Activated CD4-positive, alpha-beta T cell treated with anti-CD3 and anti-CD28 coated beads, Interleukin-2, amount 10 ng/mL, durations not matched to agents 24 days and 14 days (primary cell): Measurements from ENCODE around the gene NCAN. TPM values are rescaled to one million over a fixed set of nuclear protein-coding genes. Genes with fewer than 3 reads are reported as not detected.
"Not testable (repeated sequence)": the region's sequence is repeated elsewhere in the genome, so short reads cannot be mapped to it uniquely, and the experiment has no call there.

Source experiments
- DNase-seq: peaks from one replicate; pipeline ENCODE4 v3.0.0; 2022
- H3K27ac Mint-ChIP-seq: one replicate; pipeline ENCODE4 v1.8.0; 2022; ENCODE audit warnings: mild to moderate bottlenecking, mixed read lengths
- H3K27me3 Mint-ChIP-seq: one replicate; pipeline ENCODE4 v1.8.0; 2022; ENCODE audit warnings: mixed read lengths
- H3K36me3 Mint-ChIP-seq: one replicate; pipeline ENCODE4 v1.8.0; 2022; ENCODE audit warnings: low read depth, mild to moderate bottlenecking, mixed read lengths
- H3K4me1 Mint-ChIP-seq: one replicate; pipeline ENCODE4 v1.8.0; 2021; ENCODE audit warnings: mixed read lengths
- H3K4me3 Mint-ChIP-seq: one replicate; pipeline ENCODE4 v1.8.0; 2022; ENCODE audit warnings: mild to moderate bottlenecking, moderate library complexity, mixed read lengths
- H3K9me3 Mint-ChIP-seq: one replicate; pipeline ENCODE4 v1.8.0; 2021; ENCODE audit warnings: mixed read lengths
- intact Hi-C: fragments of 100-400 bp; cut with micrococcal nuclease; formaldehyde crosslinking; loops from one replicate; pipeline ENCODE4 v1.15.1; 2023
- total RNA-seq: library from RNA; stranded (reverse); gene quantifications from 2 replicates; pipeline ENCODE4 v1.2.3, GENCODE V29; 2022

Gene NCAN
- total RNA-seq, 1 donor from 2014 or later: not detected

DNA sequence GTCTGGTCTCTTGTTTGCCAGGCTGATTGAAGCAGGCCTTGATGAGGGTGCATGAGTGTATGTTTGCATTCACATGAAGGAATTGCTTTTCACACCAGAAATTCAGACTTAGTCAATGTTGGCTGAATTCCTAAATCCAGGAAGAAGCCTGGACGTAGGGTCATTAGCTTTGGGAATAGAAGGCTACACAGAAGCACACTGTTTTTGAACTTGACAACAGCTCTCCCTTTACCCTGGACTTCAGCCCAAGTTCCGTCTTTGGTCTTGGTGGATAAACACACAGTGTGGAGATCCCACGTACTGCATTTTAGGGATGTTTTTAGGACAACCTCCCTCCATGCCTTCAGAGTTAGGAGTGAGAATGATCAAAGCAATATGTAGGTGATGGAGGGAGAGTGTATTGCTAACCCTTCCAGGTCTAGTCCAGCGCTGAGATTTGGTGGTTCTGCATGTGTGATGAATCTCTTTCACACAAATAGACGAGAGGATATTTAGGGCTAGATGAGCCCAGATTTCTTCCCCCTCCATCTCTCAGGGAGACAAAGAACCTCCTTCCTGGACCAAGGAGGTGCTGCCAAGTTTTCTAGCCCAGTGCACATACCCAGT, 38.5 kb downstream of the NCAN start:
- H3K36me3 Mint-ChIP-seq: no peaks in the 10 kb centered on the region
- no peak overlapping the region for H3K4me3 Mint-ChIP-seq
- H3K4me1 Mint-ChIP-seq: no peaks in the 10 kb centered on the region
- peaks cover 12% of the 10 kb centered on the region for H3K27me3 Mint-ChIP-seq
- intact Hi-C loops: no loop called here
- no peak for DNase-seq
- no peak overlapping the region for H3K27ac Mint-ChIP-seq
- no peaks in the 10 kb centered on the region for H3K9me3 Mint-ChIP-seq

DNA sequence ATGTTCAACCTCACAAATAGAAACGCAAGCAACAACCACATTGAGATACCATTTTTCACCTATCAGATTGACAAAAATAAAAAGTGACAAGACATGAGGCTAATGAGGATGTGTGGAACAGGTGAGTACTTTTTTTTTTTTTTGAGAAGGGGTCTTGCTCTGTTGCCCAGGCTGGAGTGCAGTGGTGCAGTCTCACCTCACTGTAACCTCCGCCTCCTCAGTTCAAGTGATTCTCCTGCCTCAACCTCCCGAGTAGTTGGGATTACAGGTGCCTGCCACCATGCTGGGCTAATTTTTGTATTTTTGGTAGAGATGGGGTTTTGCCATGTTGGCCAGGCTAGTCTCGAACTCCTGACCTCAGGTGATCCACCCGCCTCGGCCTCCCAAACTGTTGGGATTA, 41.7 kb downstream of the NCAN start:
- H3K27me3 Mint-ChIP-seq: peaks cover 15% of the 10 kb centered on the region
- H3K4me3 Mint-ChIP-seq, intact Hi-C loops, H3K4me1 Mint-ChIP-seq, H3K9me3 Mint-ChIP-seq, DNase-seq, H3K27ac Mint-ChIP-seq, H3K36me3 Mint-ChIP-seq: not testable (repeated sequence)

DNA sequence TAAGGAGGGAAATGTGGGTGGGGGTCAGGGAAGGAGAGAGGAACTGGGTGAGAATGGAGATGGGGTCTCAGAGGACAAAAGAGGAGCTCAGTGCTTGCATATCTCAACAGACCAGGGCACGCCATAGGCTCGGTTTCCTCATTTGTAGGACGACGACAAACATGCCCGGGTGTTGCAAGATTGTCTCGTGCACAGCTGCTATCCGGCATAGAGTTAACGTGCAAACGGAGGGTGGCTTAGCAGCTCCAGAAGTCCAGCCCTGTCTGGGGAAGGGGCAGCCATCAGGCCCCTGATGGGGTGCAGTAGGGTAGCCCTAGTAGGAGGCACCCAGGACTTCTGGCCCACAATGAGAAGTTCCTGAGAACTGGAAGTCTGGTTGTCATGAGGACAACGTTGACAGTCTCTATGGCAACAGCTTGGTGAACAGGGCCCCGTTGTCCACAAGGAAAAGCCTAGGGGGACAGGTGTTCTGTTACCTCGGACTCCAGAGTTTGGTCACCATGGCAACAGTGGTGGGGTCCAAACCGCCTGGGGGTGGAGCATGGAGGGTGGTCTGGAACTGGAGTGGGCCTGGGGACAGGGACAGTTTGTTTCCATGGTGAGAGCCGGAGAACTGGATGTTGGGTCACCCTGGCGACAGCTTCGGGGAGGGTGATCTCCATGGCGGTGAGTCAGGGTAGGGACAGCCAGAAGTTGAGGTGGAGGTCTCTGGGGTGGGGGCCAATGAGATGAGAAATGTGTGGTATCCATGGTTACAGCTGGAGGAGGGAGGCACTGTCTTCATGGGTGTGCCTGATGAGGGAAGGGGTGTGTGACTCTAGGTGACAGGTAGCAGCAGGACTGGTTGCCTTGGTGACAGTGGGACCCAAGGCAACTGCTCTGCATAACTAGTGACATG, 44.6 kb downstream of the NCAN start:
- Mint-ChIP-seq H3K27ac (no peak overlapping the region), H3K4me3 (no peak overlapping the region), H3K36me3 (peaks cover 1% of the 10 kb centered on the region), H3K9me3 (no peaks in the 10 kb centered on the region), H3K4me1 (no peaks in the 10 kb centered on the region), H3K27me3 (peaks cover 29% of the 10 kb centered on the region)
- intact Hi-C loops: no loop called here
- DNase-seq: no peak

DNA sequence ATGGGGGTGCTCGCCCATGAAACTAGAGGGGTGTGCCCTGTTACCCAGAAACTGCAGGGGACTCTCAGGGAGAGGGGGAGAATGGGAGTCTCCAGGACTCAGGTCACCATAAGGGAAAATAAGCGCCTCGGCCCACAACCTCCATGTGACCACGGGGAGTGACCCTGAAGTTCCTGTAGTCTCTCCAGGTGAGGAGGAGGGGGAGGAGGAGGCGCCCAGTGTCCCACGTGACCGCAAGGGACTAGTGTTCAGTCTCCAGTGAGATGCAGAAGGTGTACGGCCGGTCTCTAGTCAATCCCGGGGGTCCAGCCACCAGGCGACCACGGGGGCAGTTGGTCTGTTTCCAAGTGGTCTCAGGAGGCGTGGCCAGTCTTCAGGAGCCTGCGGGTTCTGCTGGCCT, 45.4 kb downstream of the NCAN start:
- DNase-seq: no peak
- H3K27me3 Mint-ChIP-seq: peaks cover 26% of the 10 kb centered on the region
- no peaks in the 10 kb centered on the region for H3K9me3 Mint-ChIP-seq
- intact Hi-C loops: no loop called here
- H3K36me3 Mint-ChIP-seq: peaks cover 1% of the 10 kb centered on the region
- no peak overlapping the region for H3K4me3 Mint-ChIP-seq
- no peaks in the 10 kb centered on the region for H3K4me1 Mint-ChIP-seq
- H3K27ac Mint-ChIP-seq: no peak overlapping the region

DNA sequence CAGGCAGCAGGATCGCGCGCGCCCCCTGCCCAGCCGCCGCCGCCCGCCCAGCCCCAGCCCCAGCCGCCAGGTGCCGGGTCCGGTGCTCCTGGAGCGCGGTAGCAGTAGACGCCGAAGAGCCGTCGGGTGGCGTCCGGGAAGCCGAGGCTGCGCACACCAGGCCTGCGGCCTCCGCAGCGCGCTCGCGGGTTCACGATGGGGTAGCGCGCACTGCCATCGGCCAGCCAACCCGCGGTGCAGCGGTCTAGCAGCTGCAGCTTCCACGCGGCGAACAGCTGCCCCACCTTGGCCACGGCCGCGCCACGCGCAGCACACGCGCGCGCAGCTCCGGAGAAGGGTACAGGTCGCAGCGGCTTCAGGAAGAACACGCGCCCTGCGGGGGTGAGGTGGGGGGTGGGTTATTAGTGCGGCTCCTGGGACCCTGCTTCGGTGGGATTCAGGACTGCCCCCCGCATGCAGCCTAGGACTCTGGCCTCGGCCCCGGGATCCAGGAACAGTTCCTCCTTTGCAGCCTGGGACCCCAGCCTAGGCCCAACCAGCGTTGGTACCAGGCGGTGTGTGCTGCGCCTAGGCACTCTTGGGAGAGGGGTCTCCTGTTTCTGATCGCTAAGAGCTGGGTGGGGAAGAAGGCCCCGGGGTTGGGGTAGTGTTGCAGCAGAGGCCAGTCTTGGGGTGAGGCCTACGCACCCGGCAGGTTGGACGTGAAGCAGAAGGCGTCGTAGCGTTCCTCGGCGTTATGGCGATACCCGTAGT, 46.3 kb downstream of the NCAN start:
- Mint-ChIP-seq H3K27ac (no peak overlapping the region), H3K9me3 (no peaks in the 10 kb centered on the region)

DNA sequence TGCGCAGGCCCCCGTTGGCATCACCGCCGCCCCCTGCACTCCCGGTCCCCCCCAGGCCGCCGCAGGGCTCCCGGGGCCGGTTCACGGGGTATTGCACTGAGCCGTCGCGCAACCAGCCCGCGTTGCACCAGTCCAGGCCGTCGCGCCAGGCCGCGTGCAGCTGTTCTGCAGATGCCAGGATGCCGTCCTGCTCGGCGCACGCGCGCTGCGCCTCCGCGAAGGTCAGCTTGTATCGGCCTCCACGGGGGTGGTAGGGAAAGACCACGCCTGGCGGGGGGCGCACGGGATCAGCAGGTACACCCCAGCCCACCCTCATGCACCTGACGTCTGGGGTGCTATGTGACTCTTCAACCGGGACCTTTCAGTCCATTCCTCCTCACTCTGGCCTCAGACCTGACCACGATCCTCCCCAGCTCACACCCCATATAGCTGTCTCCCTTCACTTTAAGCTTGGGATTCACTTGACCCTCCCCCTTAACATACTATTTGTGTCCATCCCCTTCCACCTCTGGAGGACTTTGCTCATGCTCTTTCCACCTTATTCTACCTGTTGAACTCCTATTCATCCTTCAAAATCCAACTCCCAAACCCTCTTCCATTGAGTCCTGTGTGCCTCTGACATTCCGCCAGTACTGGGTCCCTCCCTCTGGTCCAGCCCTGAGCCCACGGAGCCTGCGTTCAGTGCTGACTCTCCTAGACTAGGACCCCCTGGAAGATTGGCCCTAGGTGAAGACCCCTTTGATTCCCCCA, 47.0 kb downstream of the NCAN start:
- DNase-seq: no peak
- Mint-ChIP-seq H3K4me1 (no peaks in the 10 kb centered on the region), H3K27ac (no peak overlapping the region), H3K36me3 (peaks cover 1% of the 10 kb centered on the region), H3K9me3 (no peaks in the 10 kb centered on the region), H3K4me3 (no peak overlapping the region), H3K27me3 (peaks cover 34% of the 10 kb centered on the region)
- intact Hi-C loops: no loop called here

More for the DNA sequence above, 46.3 kb downstream of the NCAN start:
- H3K27me3 Mint-ChIP-seq: peaks cover 30% of the 10 kb centered on the region
- H3K4me1 Mint-ChIP-seq: no peaks in the 10 kb centered on the region
- intact Hi-C loops: no loop called here
- H3K4me3 Mint-ChIP-seq: no peak overlapping the region
- peaks cover 1% of the 10 kb centered on the region for H3K36me3 Mint-ChIP-seq
- no peak for DNase-seq

DNA sequence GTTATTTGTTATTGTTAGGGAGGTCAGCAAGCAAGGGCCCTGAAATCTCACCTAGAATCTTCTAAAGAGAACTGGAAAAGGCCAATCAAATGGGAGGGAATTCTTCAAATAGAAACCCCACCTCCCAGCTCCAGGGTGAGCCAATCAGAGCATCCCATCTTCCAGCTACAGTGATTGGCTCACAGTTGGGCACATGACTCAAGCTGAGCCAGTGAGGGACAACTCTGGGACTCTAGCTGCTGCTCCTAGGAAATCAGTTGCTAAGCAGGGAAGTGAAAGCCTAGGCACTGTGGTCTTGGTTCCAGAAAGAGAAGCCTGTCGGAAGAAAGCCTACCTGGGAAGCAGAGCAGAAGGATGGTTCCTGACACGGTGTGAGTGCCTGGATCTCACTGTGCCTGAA, 48.0 kb downstream of the NCAN start:
- no peak for DNase-seq
- Mint-ChIP-seq H3K27me3 (peaks cover 37% of the 10 kb centered on the region), H3K27ac (no peak overlapping the region), H3K4me3 (no peak overlapping the region), H3K4me1 (no peaks in the 10 kb centered on the region), H3K9me3 (no peaks in the 10 kb centered on the region), H3K36me3 (peaks cover 1% of the 10 kb centered on the region)
- intact Hi-C loops: no loop called here

DNA sequence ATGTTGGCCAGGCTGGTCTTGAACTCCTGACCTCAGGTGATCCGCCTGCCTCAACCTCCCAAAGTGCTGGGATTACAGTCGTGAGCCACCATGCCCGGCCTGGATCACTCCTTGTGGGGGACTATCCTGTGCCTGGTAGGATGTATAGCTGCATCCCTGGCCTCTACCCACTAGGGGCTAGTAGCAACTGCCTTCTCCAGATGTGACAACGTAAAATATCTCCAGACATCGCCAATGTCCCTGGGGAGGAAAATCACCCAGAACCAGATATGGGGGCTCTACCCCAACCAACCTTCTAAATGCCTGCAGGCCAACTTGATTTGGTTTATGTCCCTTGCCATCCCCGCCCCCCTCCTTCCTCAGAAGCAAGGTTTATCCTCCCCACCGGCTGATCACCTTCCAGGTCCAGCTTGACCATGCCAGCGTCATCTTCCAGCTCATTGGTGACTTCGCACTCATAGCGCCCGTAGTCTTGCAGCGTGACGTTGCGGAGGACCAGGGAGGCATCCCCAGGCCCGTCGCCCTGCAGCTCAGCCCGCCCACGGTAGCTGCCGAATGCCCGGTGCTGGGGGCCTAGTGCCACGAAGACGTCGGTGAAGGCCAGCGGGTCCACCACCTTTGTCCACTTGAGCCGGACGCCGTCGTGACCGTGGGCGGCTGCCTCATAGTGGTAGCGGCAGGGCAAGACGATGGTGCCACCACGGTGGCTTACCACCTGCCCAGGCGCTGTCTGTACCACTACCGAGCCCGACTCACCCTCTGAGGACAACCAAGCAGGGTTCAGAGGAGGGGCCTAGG, 48.9 kb downstream of the NCAN start:
- Mint-ChIP-seq H3K4me1 (no peaks in the 10 kb centered on the region), H3K4me3 (no peak overlapping the region), H3K36me3 (peaks cover 1% of the 10 kb centered on the region), H3K9me3 (no peaks in the 10 kb centered on the region), H3K27me3 (peaks cover 34% of the 10 kb centered on the region), H3K27ac (no peak overlapping the region)
- intact Hi-C loops: no loop called here
- DNase-seq: no peak

DNA sequence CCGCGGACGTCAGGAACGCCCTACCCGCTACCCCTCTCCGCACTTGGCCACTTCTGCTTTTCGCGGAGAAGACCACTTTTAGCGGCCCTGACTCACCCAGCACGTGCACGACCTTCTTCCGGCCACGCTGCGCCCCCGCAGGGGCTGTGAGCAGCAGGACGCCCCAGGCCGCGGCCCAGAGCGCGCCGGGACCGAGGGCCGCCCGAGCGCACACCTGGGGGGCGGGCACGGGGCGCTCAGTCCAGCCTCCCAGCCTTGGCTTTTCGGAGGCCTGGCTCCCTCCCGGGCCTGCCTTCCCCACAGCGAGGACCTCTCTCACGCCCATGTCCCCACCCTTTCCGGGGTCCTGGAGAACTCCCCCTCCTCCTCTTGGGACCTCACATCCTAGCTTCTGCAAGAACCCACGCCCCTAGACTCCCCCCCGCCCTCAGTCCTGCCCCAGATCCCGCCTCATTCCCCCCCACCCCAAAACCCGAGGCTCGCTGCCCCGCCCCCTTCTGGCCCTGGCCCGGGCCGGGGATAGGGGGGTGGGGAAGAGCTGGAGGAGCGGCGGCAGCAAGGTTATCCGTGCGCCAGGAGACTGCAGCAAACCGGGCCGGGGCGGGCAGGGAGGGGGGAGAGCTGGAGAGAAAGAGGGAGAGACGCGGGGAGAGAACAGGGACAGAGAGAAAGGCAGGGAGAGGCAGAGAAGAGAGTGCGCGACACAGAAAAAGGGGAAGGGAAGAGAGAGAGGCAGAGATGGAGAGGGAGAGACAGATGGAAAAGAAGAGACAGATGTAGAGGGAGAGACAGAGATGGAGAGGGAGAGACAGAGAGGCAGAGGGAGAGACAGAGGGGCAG, 49.8 kb downstream of the NCAN start:
- H3K36me3 Mint-ChIP-seq: peaks cover 1% of the 10 kb centered on the region
- intact Hi-C loops: no loop called here
- H3K9me3 Mint-ChIP-seq: no peaks in the 10 kb centered on the region
- DNase-seq: no peak
- no peak overlapping the region for H3K4me3 Mint-ChIP-seq
- no peaks in the 10 kb centered on the region for H3K4me1 Mint-ChIP-seq
- H3K27me3 Mint-ChIP-seq: peaks cover 40% of the 10 kb centered on the region
- no peak overlapping the region for H3K27ac Mint-ChIP-seq

DNA sequence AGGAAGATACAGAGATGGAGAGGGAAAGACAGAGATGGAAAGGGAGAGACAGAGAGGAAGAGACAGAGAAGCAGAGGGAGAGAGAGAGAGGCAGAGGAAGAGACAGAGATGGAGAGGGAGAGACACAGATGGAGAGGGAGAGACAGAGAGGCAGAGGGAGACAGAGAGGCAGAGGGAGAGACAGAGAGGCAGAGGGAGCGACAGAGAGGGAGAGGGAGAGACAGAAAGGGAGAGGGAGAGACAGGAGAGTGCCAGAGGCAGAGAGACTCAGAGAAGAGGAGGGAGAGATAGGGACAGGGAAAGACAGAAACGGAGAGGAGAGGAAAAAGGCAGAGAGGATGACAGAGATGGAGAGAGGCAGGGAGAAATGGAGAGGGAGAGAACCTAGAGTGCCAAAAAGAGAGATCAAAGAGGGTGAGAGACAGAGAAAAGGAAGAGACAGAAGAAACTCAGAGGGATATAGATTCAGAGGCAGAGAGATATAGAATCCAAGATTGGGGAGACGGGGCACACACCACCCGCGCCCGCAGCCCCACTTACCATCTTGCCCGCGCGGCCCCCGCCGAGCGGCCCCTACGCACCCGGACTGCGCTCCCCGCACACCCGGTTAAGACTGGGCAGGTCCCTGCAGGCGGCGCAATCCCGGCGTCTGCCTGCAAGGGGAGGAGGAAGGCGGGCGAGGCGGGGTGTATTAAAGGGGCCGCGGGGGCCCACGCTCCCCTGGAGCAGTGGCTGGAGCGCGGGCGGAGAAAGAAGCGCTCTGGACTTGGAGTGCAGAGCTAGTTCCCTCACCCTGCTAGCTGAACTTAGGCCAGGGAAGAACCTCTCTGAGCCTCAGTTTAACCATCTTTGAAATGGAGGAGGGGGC, 50.7 kb downstream of the NCAN start:
- H3K4me1 Mint-ChIP-seq: no peaks in the 10 kb centered on the region
- H3K27me3 Mint-ChIP-seq: peaks cover 38% of the 10 kb centered on the region
- DNase-seq: no peak
- H3K27ac Mint-ChIP-seq: no peak overlapping the region
- H3K4me3 Mint-ChIP-seq: no peak overlapping the region
- H3K9me3 Mint-ChIP-seq: no peaks in the 10 kb centered on the region
- peaks cover 1% of the 10 kb centered on the region for H3K36me3 Mint-ChIP-seq
- intact Hi-C loops: no loop called here

DNA sequence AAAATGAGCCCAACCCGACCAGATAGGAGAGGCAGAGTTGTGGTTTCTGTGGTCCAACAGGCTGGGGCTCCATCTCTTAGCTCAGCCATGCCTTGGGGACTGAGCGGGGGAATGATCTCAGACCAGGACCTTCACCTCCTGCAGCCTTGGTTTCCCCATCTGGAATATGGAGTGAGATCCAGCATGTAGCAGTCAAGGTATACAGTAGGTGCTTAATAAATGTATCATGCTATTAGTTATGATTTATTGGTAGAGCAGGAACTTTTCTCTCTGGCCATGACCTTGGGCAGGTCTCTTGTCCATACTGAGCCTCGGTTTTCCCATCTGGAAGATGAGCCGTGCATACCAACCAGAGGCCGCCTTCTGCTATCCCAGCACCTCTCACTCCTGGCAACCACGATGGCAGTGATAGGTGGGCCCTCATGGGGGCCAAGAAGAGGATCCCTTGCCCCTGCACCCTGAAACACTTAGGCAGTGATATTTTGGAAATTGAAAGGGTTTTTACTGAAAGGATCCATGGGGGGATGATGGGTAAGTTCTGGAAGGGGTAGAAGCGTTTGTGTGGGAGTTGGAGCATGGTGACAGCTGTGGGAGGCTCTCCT, 52.2 kb downstream of the NCAN start:
- Mint-ChIP-seq H3K9me3 (no peaks in the 10 kb centered on the region), H3K36me3 (peaks cover 1% of the 10 kb centered on the region), H3K27me3 (peaks cover 38% of the 10 kb centered on the region), H3K27ac (no peak overlapping the region), H3K4me3 (no peak overlapping the region), H3K4me1 (no peaks in the 10 kb centered on the region)
- no peak for DNase-seq
- intact Hi-C loops: no loop called here
